H4 (cell line): Measurements from ENCODE around the gene KIAA1586. TPM values are rescaled to one million over a fixed set of nuclear protein-coding genes. Genes with fewer than 3 reads are reported as not detected.

Experiments
- DNase-seq: peaks from one replicate; pipeline ENCODE4 v3.0.0-alpha.2; 2015; ENCODE audit warnings: low spot score
- total RNA-seq: library from RNA; depleted of rRNA; stranded (reverse); fragments of >200 nt; shearing (Covaris generic); gene quantifications from 2 replicates; pipeline ENCODE4 v1.2.3, GENCODE V29; 2014; rRNA removed

Gene KIAA1586
- total RNA-seq, 1 experiment from 2014 or later = 16.6 TPM

GRCh38 chr6:57104336-57104735 lies 57.8 kb downstream of the KIAA1586 start:
- DNase-seq = no peak

Other genes with a start within 250 kb of the KIAA1586 start
- gene BEND6, start 91.6 kb upstream of the KIAA1586 start, total RNA-seq = 10.5 and 18.9 TPM in 2 replicates
- gene ZNF451, start 43.5 kb downstream of the KIAA1586 start, total RNA-seq = 26.2 and 32.9 TPM in 2 replicates
- gene BAG2, start 125.6 kb downstream of the KIAA1586 start, total RNA-seq = 28.1 and 29.4 TPM in 2 replicates
- gene RAB23, start 175.6 kb downstream of the KIAA1586 start, total RNA-seq = 19.9 and 30.9 TPM in 2 replicates